HG03064 (cell line): Measurements from ENCODE around the gene CCP110.

Experiments used
- ATAC-seq: cut with Tn5 transposase; IDR thresholded peaks from one replicate; pipeline ENCODE4 v1.9.1; 2021; ENCODE audit warnings: low read depth; ENCODE audit not compliant: unreplicated experiment

The CCP110 gene, protein sequence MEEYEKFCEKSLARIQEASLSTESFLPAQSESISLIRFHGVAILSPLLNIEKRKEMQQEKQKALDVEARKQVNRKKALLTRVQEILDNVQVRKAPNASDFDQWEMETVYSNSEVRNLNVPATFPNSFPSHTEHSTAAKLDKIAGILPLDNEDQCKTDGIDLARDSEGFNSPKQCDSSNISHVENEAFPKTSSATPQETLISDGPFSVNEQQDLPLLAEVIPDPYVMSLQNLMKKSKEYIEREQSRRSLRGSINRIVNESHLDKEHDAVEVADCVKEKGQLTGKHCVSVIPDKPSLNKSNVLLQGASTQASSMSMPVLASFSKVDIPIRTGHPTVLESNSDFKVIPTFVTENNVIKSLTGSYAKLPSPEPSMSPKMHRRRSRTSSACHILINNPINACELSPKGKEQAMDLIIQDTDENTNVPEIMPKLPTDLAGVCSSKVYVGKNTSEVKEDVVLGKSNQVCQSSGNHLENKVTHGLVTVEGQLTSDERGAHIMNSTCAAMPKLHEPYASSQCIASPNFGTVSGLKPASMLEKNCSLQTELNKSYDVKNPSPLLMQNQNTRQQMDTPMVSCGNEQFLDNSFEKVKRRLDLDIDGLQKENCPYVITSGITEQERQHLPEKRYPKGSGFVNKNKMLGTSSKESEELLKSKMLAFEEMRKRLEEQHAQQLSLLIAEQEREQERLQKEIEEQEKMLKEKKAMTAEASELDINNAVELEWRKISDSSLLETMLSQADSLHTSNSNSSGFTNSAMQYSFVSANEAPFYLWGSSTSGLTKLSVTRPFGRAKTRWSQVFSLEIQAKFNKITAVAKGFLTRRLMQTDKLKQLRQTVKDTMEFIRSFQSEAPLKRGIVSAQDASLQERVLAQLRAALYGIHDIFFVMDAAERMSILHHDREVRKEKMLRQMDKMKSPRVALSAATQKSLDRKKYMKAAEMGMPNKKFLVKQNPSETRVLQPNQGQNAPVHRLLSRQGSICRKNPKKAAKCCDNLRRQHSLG

DNA sequence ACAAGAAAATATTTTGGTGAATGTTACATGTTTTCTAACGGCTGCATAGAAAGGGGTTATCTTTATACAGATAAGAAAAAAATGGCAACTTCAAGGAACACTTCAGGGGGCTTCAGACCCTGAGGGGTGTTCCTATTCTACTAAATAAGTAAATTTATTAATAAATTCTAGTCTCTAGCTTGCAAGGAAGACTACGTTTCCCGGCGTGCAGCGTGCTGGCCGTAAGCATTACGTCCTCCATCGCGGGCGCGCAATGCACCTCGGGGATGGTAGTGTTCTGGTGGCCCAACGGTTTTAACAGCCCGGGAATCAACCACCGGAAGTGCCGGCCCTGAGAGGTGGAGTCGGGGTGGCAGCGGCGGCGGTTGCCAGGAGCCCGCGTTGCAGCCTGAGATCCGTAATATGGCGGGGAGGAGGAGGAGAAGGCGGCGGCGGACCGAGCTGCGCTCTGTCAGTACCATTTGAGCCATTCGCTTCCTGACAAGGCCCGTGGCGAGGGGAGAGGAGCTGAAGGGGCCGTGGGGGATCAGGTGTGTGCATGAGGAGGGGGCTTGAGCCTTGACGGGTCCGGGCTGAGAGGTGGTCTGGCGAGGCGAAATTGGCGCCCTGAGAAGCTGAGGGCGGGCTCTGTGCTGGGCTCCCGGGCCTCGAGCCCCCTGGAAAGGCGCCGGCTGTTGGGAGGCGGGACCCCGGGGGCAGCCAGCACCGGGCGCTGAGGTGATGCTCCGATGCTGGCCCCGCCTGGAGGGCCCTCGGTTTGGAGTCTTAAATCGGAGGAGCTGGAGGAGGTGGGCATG lies at the start of gene CCP110:
Gene CCP110, plus strand, starts transcription at position 384 of the 797 bp plus-strand sequence. CDS start 3,940 bp downstream, outside the sequence.
- ATAC-seq, result peak; percentile 60

DNA sequence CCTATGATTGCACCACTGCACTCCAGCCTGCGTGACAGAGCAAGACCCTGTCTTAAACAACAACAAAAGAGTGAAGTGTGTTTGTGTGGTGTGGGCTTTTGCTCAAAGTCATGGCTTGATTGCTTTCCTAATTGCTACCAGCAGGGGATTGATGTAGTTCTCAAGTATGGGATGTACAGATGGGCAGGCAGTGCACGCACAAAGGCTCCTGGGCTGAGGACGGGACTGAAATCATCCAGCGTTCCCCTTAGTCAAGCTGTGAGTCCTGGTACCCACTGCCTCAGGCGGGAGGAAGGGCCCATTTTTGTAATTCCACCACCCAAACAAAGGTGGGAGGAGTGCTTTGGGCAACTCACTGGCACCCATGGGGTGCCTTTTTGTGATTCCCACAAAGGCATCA lies 49.1 kb upstream of the CCP110 start:
- no peak for ATAC-seq

- ATAC-seq, result no peak
Observed at GRCh38 chr16:19478505-19478904, 45.2 kb upstream of the CCP110 start.

- no peak for ATAC-seq
Observed at GRCh38 chr16:19479302-19479721, 44.4 kb upstream of the CCP110 start.

GRCh38 chr16:19481296-19481695 lies 42.4 kb upstream of the CCP110 start:
- ATAC-seq, result no peak

DNA sequence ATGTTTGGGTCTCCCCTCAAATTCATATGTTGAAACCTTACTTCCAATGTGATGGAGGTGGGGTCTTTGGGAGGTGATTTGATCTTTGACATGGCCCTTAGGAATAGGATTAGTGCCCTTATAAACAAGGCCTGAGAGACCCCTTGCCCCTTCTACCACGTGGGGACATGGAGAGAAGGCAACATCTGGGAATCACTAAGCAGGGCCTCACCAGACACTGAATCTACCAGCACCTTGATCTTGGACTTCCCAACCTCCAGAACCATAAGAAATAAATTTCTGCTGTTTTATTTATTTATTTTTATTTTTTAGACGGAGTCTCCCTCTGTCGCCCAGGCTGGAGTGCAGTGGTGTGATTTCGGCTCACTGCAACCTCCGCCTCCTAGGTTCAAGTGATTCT lies 42.0 kb upstream of the CCP110 start:
- ATAC-seq, result no peak

DNA sequence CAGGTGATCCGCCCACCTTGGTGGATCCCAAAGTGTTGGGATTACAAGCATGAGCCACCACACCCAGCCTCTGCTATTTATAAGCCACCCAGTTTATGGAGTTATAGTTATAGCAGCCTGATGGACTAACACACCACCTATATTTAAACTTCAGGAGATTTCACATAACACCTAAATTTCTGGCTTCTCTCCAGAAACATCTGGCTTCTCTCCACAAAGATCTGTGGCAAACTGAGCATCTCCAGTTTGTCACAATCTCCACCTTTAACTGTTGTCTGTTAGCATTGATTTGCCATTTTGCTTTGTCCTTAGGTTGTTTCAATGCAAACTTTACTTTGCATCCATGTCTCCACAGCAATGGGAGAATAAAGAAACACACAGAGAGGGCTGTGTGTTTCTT lies 41.5 kb upstream of the CCP110 start:
- no peak for ATAC-seq

DNA sequence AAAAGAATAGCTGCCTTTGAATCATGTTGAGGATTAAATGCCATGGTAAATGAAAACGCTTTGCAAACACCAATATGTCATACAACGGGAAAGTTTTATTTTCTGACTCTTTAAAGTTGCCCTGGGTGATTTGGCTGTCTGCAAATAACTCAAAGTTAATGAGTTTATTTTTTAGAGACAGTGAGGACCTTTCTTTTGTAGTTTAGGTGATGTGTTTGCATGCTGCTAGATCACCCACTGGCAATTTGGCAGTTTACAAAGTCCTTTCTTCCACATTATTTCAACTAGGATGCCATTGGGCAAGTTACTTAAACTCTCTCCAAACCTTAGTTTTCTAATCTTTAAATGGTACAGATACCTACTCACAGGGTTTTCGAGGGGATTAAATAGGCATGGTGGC lies 39.6 kb upstream of the CCP110 start:
- ATAC-seq, result no peak

GRCh38 chr16:19485611-19486010 lies 38.1 kb upstream of the CCP110 start:
- no peak for ATAC-seq

- no peak for ATAC-seq
Observed at GRCh38 chr16:19486051-19486450, 37.7 kb upstream of the CCP110 start.

GRCh38 chr16:19486750-19487325 lies 36.9 kb upstream of the CCP110 start:
- ATAC-seq, result no peak

DNA sequence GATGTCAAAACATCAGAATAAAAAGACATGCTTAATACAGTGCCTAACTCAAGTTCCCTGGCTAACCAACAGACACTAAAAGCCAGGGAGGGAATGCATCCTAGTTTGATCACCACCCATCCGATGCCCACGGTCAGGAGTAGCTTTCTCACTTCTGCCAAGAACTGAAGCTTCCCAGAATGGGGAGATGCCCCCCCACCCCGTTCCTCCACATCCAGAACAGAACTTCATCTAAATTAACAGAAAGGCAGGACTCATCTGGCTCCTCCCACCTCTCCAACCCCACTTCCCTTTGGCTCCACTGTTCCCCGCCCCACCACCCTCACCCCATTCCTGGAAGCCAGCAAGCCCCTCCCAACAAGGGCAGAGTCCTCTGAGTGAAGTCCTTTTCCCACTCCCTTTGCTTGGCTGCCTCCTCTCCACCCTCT lies 35.5 kb upstream of the CCP110 start:
- no peak for ATAC-seq

GRCh38 chr16:19490619-19491018 lies 33.1 kb upstream of the CCP110 start:
- no peak for ATAC-seq

- ATAC-seq, result no peak
Observed at GRCh38 chr16:19497176-19497575, 26.6 kb upstream of the CCP110 start.

DNA sequence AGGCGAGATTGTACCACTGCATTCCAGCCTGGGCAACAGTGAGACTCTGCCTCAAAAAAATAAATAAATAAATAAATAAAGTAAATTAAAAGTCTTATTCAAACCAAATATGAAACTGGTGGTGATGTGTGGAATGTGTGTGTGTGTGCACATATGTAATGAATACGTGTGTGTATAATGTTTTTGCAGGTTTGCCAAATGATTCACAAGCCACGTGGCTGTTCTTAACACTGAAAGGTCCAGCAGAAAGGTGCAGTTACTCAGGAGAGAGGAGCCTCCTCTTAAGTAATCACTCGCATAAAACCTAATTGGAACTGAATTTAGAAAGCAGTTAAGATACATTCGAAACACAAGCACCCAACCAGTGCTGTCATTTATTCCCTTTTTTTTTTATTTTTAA lies 24.7 kb upstream of the CCP110 start:
- no peak for ATAC-seq

GRCh38 chr16:19499481-19499880 lies 24.3 kb upstream of the CCP110 start:
- no peak for ATAC-seq

DNA sequence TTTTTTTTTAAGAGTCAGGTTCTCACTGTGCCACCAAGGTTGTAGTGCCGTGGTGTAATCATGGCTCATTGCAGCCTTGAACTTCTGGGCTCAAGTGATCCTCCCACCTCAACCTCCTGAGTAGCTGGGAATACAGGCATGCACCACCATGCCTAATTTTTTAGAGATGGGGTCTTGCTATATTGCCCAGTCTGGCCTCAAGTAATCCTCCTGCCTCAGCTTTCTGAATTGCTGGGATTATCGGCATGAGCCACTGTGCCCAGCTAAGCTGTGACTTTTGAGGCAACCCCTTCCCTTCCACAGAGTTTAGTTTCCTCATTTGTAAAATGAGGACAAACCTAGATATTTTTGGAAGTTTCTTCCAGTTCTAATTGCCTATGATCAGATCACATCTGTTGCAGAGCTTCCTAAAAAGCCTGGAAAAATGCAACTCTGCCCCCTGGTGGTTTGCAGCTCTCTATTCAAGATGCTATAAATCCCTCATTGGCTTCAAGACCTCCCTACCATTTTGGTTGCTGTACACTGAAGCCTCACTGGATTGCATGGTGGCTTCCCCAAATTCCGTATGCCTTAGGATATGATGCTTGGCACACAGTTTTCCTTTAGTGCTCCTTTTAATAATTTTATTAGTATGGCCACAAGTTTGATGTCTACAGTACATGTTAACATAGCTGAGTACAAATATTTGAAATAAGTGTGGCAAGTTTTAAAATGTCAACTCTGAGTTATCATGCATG lies 21.2 kb upstream of the CCP110 start:
- no peak for ATAC-seq

- ATAC-seq, result no peak
Observed at GRCh38 chr16:19503461-19504075, 20.2 kb upstream of the CCP110 start.
